ENCODE measurements around the gene USP43.

The USP43 gene

GRCh38 chr17:9728005-9728404 lies 82.7 kb downstream of the USP43 start:
- TF ChIP-seq CTCF (IDR thresholded peaks at IDR 0.05; ENCODE audit: low read depth, low read length, missing control alignments): no peak
- H3K4me3 ChIP-seq (replicated peaks; ENCODE audit: low read depth, low read length): no peak overlapping the region
- DNase-seq (ENCODE audit: extremely low read depth, low read depth): no peak

- no peak overlapping the region for H3K4me3 ChIP-seq (replicated peaks; ENCODE audit: low read depth, low read length)
- DNase-seq (ENCODE audit: extremely low read depth, low read depth): no peak
- TF ChIP-seq CTCF (IDR thresholded peaks at IDR 0.05; ENCODE audit: low read depth, low read length, missing control alignments): no peak
These were observed 83.2 kb downstream of the USP43 start for GRCh38 chr17:9728564-9728963.

- TF ChIP-seq CTCF (IDR thresholded peaks at IDR 0.05; ENCODE audit: low read depth, low read length, missing control alignments): peak; percentile 99
- H3K4me3 ChIP-seq (replicated peaks; ENCODE audit: low read depth, low read length): no peak overlapping the region
- peak; percentile 35 for DNase-seq (ENCODE audit: extremely low read depth, low read depth)
These were observed 83.8 kb downstream of the USP43 start for GRCh38 chr17:9729034-9729650.

GRCh38 chr17:9729735-9730420 lies 84.6 kb downstream of the USP43 start:
- no peak overlapping the region for H3K4me3 ChIP-seq (replicated peaks; ENCODE audit: low read depth, low read length)
- DNase-seq (ENCODE audit: extremely low read depth, low read depth): no peak
- TF ChIP-seq CTCF (IDR thresholded peaks at IDR 0.05; ENCODE audit: low read depth, low read length, missing control alignments): no peak

- no peak for TF ChIP-seq CTCF (IDR thresholded peaks at IDR 0.05; ENCODE audit: low read depth, low read length, missing control alignments)
- no peak overlapping the region for H3K4me3 ChIP-seq (replicated peaks; ENCODE audit: low read depth, low read length)
- DNase-seq (ENCODE audit: extremely low read depth, low read depth): no peak
These were observed 105.2 kb downstream of the USP43 start for GRCh38 chr17:9750524-9750923.

GRCh38 chr17:9755083-9755482 lies 109.8 kb downstream of the USP43 start:
- no peak overlapping the region for H3K4me3 ChIP-seq (replicated peaks; ENCODE audit: low read depth, low read length)
- peak; percentile 37 for DNase-seq (ENCODE audit: extremely low read depth, low read depth)
- TF ChIP-seq CTCF (IDR thresholded peaks at IDR 0.05; ENCODE audit: low read depth, low read length, missing control alignments): no peak

All from HFF-Myc (cell line).